K562 (cell line): Measurements from ENCODE around the gene BOD1L1. TPM values are rescaled to one million over a fixed set of nuclear protein-coding genes. Genes with fewer than 3 reads are reported as not detected.

Experiments
- BCOR ChIP-seq: fragments of 450-650 bp; IDR thresholded peaks from 2 replicates; pipeline ENCODE4 v1.6.1; 2016
- CBFA2T2 ChIP-seq: fragments of 450-650 bp; conservative IDR thresholded peaks from 2 replicates; pipeline ENCODE4 v1.6.1; 2017; ENCODE audit warnings: mild to moderate bottlenecking
- CTBP1 ChIP-seq: fragments of 450-650 bp; IDR thresholded peaks from 2 replicates; pipeline ENCODE4 v1.6.1; 2016; ENCODE audit warnings: borderline replicate concordance
- DMBX1 ChIP-seq: fragments of 250-450 bp; sonication (Bioruptor Pico); IDR thresholded peaks from 2 replicates; pipeline ENCODE4 v1.8.0; 2022; ENCODE audit warnings: inconsistent platforms, mild to moderate bottlenecking, moderate library complexity, borderline replicate concordance
- EP300 ChIP-seq: IDR thresholded peaks from 2 replicates; pipeline ENCODE4 v1.6.1; 2012; ENCODE audit warnings: low read length, improper control_type of control experiment
- FOXJ2 ChIP-seq: fragments of 200-800 bp; sonication (Bioruptor generic); IDR thresholded peaks from 2 replicates; pipeline ENCODE4 v1.6.1; 2016; ENCODE audit warnings: missing genetic modification characterization, missing compliant biosample characterization
- KLF16 ChIP-seq: IDR thresholded peaks from 2 replicates; pipeline ENCODE4 v1.6.1; 2016; ENCODE audit warnings: antibody characterized with exemption
- POLR2AphosphoS5 ChIP-seq: IDR thresholded peaks from 2 replicates; pipeline ENCODE4 v1.6.1; 2011; ENCODE audit warnings: mild to moderate bottlenecking, low read depth, low read length, moderate library complexity; ENCODE audit not compliant: control insufficient read depth, insufficient read depth
- PRPF4 ChIP-seq: fragments of 200-400 bp; formaldehyde crosslinking; IDR thresholded peaks from one replicate; pipeline ENCODE4 v1.6.1; 2017; ENCODE audit warnings: low read length, low read depth, mild to moderate bottlenecking; ENCODE audit not compliant: insufficient read depth, poor library complexity, severe bottlenecking
- SP1 ChIP-seq: sonication (generic); formaldehyde crosslinking; IDR thresholded peaks from 2 replicates; pipeline ENCODE4 v1.8.1; 2022; ENCODE audit warnings: mild to moderate bottlenecking, missing genetic modification reagents
- XRCC3 ChIP-seq: fragments of 450-650 bp; IDR thresholded peaks from 2 replicates; pipeline ENCODE4 v1.6.1; 2017; ENCODE audit warnings: mild to moderate bottlenecking, moderate library complexity
- ZBTB7A ChIP-seq: IDR thresholded peaks from 2 replicates; pipeline ENCODE4 v1.6.1; 2011; ENCODE audit warnings: low read depth, mild to moderate bottlenecking, low read length, moderate library complexity, borderline replicate concordance; ENCODE audit not compliant: control insufficient read depth
- ZNF696 ChIP-seq: fragments of 250-450 bp; sonication (Bioruptor Pico); conservative IDR thresholded peaks from 2 replicates; pipeline ENCODE4 v1.4.0; 2020; ENCODE audit warnings: mild to moderate bottlenecking, moderate library complexity
- ZSCAN32 ChIP-seq: fragments of 450-650 bp; formaldehyde crosslinking; IDR thresholded peaks from 2 replicates; pipeline ENCODE4 v1.4.0; 2020; ENCODE audit warnings: mild to moderate bottlenecking, moderate library complexity
- ZZZ3 ChIP-seq: fragments of 450-650 bp; IDR thresholded peaks from 2 replicates; pipeline ENCODE4 v1.6.1; 2016; ENCODE audit warnings: antibody characterized with exemption, mild to moderate bottlenecking, moderate library complexity
- polyA plus RNA-seq, 8 experiments: library from polyadenylated mRNA; depleted of rRNA in 4 of 8; stranded (reverse) in 5 of 8; unstranded in 3 of 8; fragments of >200 nt; fragmentation: Nextera tagmentation in 2 of 8; fragmentation: Illumina TruSeq in 1 of 8; extraction: Ambion mirVana in 2 of 8; extraction: Trizol in 1 of 8; gene quantifications; 2 replicates each; pipeline versions ENCODE4 v1.2.1 to v1.2.3, GENCODE V29; 2011 to 2014; ENCODE audit warnings: inconsistent platforms in 1 of 8, missing spikeins in 1 of 8
- total RNA-seq, 7 experiments: library from RNA; depleted of rRNA in 6 of 7; stranded (reverse); fragments of >200 nt in 6 of 7; fragmentation: Illumina TruSeq in 2 of 7; extraction: Trizol in 2 of 7; gene quantifications; 2 replicates each; pipeline versions ENCODE4 v1.2.1 to v1.2.3, GENCODE V29; 2011 to 2021; ENCODE audit warnings: low replicate concordance in 1 of 7
- TF ChIP-seq, protein P1 (sequence below): fragments of 450-650 bp; formaldehyde crosslinking; IDR thresholded peaks from 2 replicates; pipeline ENCODE4 v1.4.0; 2020; ENCODE audit warnings: mild to moderate bottlenecking, moderate library complexity
- TF ChIP-seq, protein P2 (sequence below): fragments of 450-650 bp; IDR thresholded peaks from 2 replicates; pipeline ENCODE4 v1.6.1; 2016; ENCODE audit warnings: low read depth
- TF ChIP-seq, protein P3 (sequence below): fragments of 200-800 bp; sonication (Bioruptor generic); IDR thresholded peaks from 2 replicates; pipeline ENCODE4 v1.6.1; 2017; ENCODE audit warnings: missing genetic modification characterization, missing compliant biosample characterization

Gene BOD1L1
- total and polyA plus RNA-seq, 9 of the 15 experiments (the other 6 are each of a cell fraction or from before 2014, with no cell fraction given): 4.8 to 23.2 (median 17.7) TPM

DNA sequence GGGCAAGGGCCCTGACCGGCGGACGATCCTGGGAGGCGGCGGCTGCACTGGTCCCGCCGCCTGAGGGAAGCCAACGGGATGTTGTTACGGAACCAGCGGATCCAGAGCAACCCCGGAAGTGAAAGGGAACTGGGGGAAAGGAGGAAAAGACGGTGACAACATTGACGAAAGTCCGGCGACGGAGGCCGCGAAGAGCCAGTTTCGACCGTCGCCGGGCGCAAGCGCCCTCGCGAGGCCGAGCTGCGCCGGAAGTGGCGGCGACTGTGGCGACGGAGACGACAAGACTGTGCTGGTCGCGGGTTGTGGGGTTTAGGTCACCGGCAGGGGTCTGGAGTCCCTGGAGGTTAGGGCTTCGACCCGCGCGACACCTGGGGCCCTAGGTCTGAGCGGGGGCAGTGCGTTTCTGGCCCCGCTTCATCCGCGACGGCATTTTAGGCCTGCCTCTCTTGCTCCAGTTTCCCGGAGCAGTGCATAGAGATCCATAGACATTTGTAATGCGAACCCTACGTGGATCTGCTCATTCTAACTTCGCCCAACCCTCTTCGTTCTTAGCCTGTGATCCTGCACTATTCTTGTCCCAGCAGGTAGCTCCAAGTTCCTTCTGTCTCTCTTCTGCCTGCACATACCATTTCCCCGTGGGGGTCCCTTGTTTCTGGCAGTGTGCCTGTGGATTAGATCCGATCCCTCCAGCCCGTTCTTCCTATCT lies at the start of gene BOD1L1 (continued):
- TF ChIP-seq ZNF696 (CRISPR knock-in tag) (no peak), PRPF4 (no peak), POLR2AphosphoS5 (peak; percentile 93), SP1 (CRISPR knock-in tag) (peak; percentile 34; the same call in 1 of the 2 replicates), ZSCAN32 (no peak), CBFA2T2 (no peak), BCOR (0 out of 2 replicates have a peak, but pooled peaks have one; percentile 20), ZZZ3 (peak; percentile 67; the same call in 1 of the 2 replicates), DMBX1 (no peak), EP300 (peak; percentile 54), ZBTB7A (peak; percentile 75; the same call in 1 of the 2 replicates), CTBP1 (peak; percentile 71), XRCC3 (no peak), KLF16 (peak; percentile 79), FOXJ2 (peak; percentile 68)
- TF ChIP-seq, protein P1, sequence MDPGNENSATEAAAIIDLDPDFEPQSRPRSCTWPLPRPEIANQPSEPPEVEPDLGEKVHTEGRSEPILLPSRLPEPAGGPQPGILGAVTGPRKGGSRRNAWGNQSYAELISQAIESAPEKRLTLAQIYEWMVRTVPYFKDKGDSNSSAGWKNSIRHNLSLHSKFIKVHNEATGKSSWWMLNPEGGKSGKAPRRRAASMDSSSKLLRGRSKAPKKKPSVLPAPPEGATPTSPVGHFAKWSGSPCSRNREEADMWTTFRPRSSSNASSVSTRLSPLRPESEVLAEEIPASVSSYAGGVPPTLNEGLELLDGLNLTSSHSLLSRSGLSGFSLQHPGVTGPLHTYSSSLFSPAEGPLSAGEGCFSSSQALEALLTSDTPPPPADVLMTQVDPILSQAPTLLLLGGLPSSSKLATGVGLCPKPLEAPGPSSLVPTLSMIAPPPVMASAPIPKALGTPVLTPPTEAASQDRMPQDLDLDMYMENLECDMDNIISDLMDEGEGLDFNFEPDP: no peak
- TF ChIP-seq, protein P2, sequence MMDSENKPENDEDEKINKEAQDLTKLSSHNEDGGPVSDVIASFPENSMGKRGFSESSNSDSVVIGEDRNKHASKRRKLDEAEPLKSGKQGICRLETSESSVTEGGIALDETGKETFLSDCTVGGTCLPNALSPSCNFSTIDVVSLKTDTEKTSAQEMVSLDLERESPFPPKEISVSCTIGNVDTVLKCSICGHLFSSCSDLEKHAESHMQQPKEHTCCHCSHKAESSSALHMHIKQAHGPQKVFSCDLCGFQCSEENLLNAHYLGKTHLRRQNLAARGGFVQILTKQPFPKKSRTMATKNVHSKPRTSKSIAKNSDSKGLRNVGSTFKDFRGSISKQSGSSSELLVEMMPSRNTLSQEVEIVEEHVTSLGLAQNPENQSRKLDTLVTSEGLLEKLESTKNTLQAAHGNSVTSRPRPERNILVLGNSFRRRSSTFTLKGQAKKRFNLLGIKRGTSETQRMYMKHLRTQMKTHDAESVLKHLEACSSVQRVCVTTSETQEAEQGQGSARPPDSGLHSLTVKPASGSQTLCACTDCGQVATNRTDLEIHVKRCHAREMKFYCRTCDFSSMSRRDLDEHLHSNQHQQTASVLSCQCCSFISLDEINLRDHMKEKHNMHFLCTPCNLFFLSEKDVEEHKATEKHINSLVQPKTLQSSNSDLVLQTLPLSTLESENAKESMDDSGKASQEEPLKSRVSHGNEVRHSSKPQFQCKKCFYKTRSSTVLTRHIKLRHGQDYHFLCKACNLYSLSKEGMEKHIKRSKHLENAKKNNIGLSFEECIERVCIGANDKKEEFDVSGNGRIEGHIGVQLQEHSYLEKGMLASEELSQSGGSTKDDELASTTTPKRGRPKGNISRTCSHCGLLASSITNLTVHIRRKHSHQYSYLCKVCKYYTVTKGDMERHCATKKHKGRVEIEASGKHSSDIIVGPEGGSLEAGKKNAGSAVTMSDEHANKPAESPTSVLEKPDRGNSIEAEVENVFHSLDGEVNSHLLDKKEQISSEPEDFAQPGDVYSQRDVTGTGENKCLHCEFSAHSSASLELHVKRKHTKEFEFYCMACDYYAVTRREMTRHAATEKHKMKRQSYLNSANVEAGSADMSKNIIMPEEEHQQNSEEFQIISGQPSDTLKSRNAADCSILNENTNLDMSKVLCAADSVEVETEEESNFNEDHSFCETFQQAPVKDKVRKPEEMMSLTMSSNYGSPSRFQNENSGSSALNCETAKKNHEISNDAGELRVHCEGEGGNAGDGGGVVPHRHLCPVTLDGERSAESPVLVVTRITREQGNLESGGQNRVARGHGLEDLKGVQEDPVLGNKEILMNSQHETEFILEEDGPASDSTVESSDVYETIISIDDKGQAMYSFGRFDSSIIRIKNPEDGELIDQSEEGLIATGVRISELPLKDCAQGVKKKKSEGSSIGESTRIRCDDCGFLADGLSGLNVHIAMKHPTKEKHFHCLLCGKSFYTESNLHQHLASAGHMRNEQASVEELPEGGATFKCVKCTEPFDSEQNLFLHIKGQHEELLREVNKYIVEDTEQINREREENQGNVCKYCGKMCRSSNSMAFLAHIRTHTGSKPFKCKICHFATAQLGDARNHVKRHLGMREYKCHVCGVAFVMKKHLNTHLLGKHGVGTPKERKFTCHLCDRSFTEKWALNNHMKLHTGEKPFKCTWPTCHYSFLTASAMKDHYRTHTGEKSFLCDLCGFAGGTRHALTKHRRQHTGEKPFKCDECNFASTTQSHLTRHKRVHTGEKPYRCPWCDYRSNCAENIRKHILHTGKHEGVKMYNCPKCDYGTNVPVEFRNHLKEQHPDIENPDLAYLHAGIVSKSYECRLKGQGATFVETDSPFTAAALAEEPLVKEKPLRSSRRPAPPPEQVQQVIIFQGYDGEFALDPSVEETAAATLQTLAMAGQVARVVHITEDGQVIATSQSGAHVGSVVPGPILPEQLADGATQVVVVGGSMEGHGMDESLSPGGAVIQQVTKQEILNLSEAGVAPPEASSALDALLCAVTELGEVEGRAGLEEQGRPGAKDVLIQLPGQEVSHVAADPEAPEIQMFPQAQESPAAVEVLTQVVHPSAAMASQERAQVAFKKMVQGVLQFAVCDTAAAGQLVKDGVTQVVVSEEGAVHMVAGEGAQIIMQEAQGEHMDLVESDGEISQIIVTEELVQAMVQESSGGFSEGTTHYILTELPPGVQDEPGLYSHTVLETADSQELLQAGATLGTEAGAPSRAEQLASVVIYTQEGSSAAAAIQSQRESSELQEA: peak; percentile 98
- TF ChIP-seq, protein P3, sequence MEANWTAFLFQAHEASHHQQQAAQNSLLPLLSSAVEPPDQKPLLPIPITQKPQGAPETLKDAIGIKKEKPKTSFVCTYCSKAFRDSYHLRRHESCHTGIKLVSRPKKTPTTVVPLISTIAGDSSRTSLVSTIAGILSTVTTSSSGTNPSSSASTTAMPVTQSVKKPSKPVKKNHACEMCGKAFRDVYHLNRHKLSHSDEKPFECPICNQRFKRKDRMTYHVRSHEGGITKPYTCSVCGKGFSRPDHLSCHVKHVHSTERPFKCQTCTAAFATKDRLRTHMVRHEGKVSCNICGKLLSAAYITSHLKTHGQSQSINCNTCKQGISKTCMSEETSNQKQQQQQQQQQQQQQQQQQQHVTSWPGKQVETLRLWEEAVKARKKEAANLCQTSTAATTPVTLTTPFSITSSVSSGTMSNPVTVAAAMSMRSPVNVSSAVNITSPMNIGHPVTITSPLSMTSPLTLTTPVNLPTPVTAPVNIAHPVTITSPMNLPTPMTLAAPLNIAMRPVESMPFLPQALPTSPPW (CRISPR knock-in tag): peak; percentile 69
